HL-60 (cell line): ENCODE results near the gene DDX42.
"Not testable (repeated sequence)": the region's sequence is repeated elsewhere in the genome, so short reads cannot be mapped to it uniquely, and the experiment has no call there.

ENCODE experiments used
- DNase-seq, 2 experiments: peaks; one replicate each; pipeline ENCODE4 v3.0.0-alpha.2; 2010 to 2020; ENCODE audit warnings: low read depth in 1 of 2, low spot score in 1 of 2
- H3K27ac ChIP-seq: fragments of 250-450 bp; sonication (Bioruptor Pico); replicated peaks from 2 replicates; pipeline ENCODE4 v1.5.1; 2020; ENCODE audit warnings: mild to moderate bottlenecking, moderate library complexity
- H3K27me3 ChIP-seq: fragments of 250-450 bp; sonication (Bioruptor Pico); 2 replicates; pipeline ENCODE4 v1.5.1; 2021; ENCODE audit warnings: mild to moderate bottlenecking, moderate library complexity; ENCODE audit not compliant: insufficient read depth, poor library complexity, severe bottlenecking
- H3K4me3 ChIP-seq: replicated peaks from 2 replicates; pipeline ENCODE4 v1.5.1; 2011; ENCODE audit warnings: mild to moderate bottlenecking, control low read depth, low read length; ENCODE audit not compliant: insufficient read depth
- CTCF ChIP-seq: IDR thresholded peaks from one replicate; pipeline ENCODE4 v1.5.1; 2011; ENCODE audit warnings: low read length, control low read depth, inconsistent platforms; ENCODE audit not compliant: insufficient read depth
- GABPA ChIP-seq: IDR thresholded peaks from 2 replicates; pipeline ENCODE4 v1.6.1; 2012; ENCODE audit warnings: low read depth
- POLR2AphosphoS5 ChIP-seq: IDR thresholded peaks from 2 replicates; pipeline ENCODE4 v1.6.1; 2012; ENCODE audit warnings: low read depth
- REST ChIP-seq: IDR thresholded peaks from 2 replicates; pipeline ENCODE4 v1.6.1; 2012; ENCODE audit warnings: low read depth; ENCODE audit not compliant: insufficient replicate concordance
- SPI1 ChIP-seq: IDR thresholded peaks from 2 replicates; pipeline ENCODE4 v1.6.1; 2012; ENCODE audit warnings: low read depth, mild to moderate bottlenecking, borderline replicate concordance

The DDX42 gene

GRCh38 chr17:63790057-63790456 is 16.1 kb downstream of the DDX42 start:
- Histone ChIP-seq H3K4me3 (no peak overlapping the region), H3K27ac (no peak overlapping the region), H3K27me3 (no peaks in the 10 kb centered on the region)
- TF ChIP-seq REST (no peak), GABPA (no peak), POLR2AphosphoS5 (no peak), CTCF (no peak), SPI1 (no peak)
- no peak for DNase-seq

GRCh38 chr17:63792055-63792729 is 18.2 kb downstream of the DDX42 start:
- H3K27ac ChIP-seq: no peak overlapping the region
- no peak overlapping the region for H3K4me3 ChIP-seq
- no peak for DNase-seq
- H3K27me3 ChIP-seq: no peaks in the 10 kb centered on the region
- TF ChIP-seq SPI1 (no peak), POLR2AphosphoS5 (no peak), REST (no peak)

- H3K4me3 ChIP-seq, H3K27me3 ChIP-seq, H3K27ac ChIP-seq, DNase-seq: not testable (repeated sequence)
These were observed 22.4 kb downstream of the DDX42 start for GRCh38 chr17:63796375-63796774.

- TF ChIP-seq SPI1 (no peak), CTCF (no peak), GABPA (no peak), REST (no peak), POLR2AphosphoS5 (no peak)
- DNase-seq: no peak
- Histone ChIP-seq H3K4me3 (no peak overlapping the region), H3K27me3 (no peaks in the 10 kb centered on the region), H3K27ac (no peak overlapping the region)
These were observed 24.7 kb downstream of the DDX42 start for GRCh38 chr17:63798572-63799106.
